ENCODE results near the gene FPR3.

GRCh38 chr19:51821921-51822320, 27.0 kb downstream of the FPR3 start:
- no peak for TF ChIP-seq ZNF274 (IDR thresholded peaks at IDR 0.05; ENCODE audit: low read depth, low read length)
- no peak for TF ChIP-seq YY1 (IDR thresholded peaks at IDR 0.05; ENCODE audit: insufficient read depth, insufficient read length)
- TF ChIP-seq SUZ12 (IDR thresholded peaks at IDR 0.05; ENCODE audit: extremely low read depth, insufficient read depth, insufficient read length), result no peak
